Natural killer cell (primary cell): ENCODE results near the gene RTN4IP1. TPM values are rescaled to one million over a fixed set of nuclear protein-coding genes. Genes with fewer than 3 reads are reported as not detected.

Experiments used
- ATAC-seq, 3 donors: fragments of 150-1000 bp in 2 of 3; fragments of 200-7000 bp in 1 of 3; cut with Tn5 transposase; 1 replicate in 1 of 3; 2 replicates in 2 of 3; pipeline ENCODE4 v1.10.0; 2021; ENCODE audit warnings: mild to moderate bottlenecking in 2 of 3, moderate library complexity in 2 of 3
- DNase-seq, 2 donors: peaks; one replicate each; pipeline versions ENCODE4 v3.0.0 to v3.0.0-alpha.2; 2013 to 2021; ENCODE audit warnings: mixed read lengths in 1 of 2
- H3K27ac ChIP-seq: one replicate; pipeline ENCODE4 v1.5.1; 2013; ENCODE audit warnings: mild to moderate bottlenecking, low read length
- H3K27me3 ChIP-seq: one replicate; pipeline ENCODE4 v1.6.1; 2013; ENCODE audit warnings: low read length; ENCODE audit not compliant: control insufficient read depth, insufficient read depth
- H3K36me3 ChIP-seq: one replicate; pipeline ENCODE4 v1.6.1; 2013; ENCODE audit warnings: low read length; ENCODE audit not compliant: control insufficient read depth, insufficient read depth
- H3K4me1 ChIP-seq: one replicate; pipeline ENCODE4 v1.6.1; 2013; ENCODE audit warnings: low read length; ENCODE audit not compliant: control insufficient read depth, insufficient read depth
- H3K4me3 ChIP-seq: one replicate; pipeline ENCODE4 v1.5.1; 2013; ENCODE audit warnings: low read length
- H3K9me3 ChIP-seq: one replicate; pipeline ENCODE4 v1.6.1; 2013; ENCODE audit warnings: low read length; ENCODE audit not compliant: control insufficient read depth, insufficient read depth
- H3K27ac Mint-ChIP-seq, 2 donors: one replicate each; pipeline ENCODE4 v1.8.0; 2022; ENCODE audit warnings: mild to moderate bottlenecking in 2 of 2, mixed read lengths in 2 of 2, moderate library complexity in 1 of 2
- H3K27me3 Mint-ChIP-seq, 2 donors: one replicate each; pipeline ENCODE4 v1.8.0; 2022; ENCODE audit warnings: low read depth in 2 of 2, mixed read lengths in 2 of 2
- H3K36me3 Mint-ChIP-seq: one replicate; pipeline ENCODE4 v1.8.0; 2022; ENCODE audit warnings: mixed read lengths
- H3K4me1 Mint-ChIP-seq, 2 donors: one replicate each; pipeline ENCODE4 v1.8.0; 2022; ENCODE audit warnings: mixed read lengths in 2 of 2
- H3K4me3 Mint-ChIP-seq: one replicate; pipeline ENCODE4 v1.8.0; 2022; ENCODE audit warnings: mild to moderate bottlenecking, moderate library complexity, mixed read lengths
- H3K9me3 Mint-ChIP-seq, 2 donors: one replicate each; pipeline ENCODE4 v1.8.0; 2022; ENCODE audit warnings: mixed read lengths in 2 of 2
- CTCF ChIP-seq: fragments of 200-600 bp; IDR thresholded peaks from one replicate; pipeline ENCODE4 v1.8.0; 2022; ENCODE audit warnings: antibody characterized with exemption
- WGBS: methylation state at CpG from one replicate; pipeline ENCODE4 v1.1.7; 2013; ENCODE audit warnings: missing lambda C conversion rate; ENCODE audit not compliant: insufficient coverage; 5-methylcytosine and 5-hydroxymethylcytosine counted together
- intact Hi-C: fragments of 100-400 bp; cut with micrococcal nuclease; formaldehyde crosslinking; loops from one replicate; pipeline ENCODE4 v1.14.2; 2022
- total RNA-seq, 4 donors: library from RNA; stranded (reverse); fragments of 120-200 nt in 1 of 4; gene quantifications; one replicate each; pipeline versions ENCODE4 v1.2.3 to v1.2.4, GENCODE V29; 2013 to 2022

RTN4IP1 gene
- total RNA-seq, 3 donors from 2014 or later (not counting 1 experiment from before 2014, with no cell fraction given) = 2.9 to 5.5 (median 5.0) TPM

- no peaks in the 10 kb centered on the region for H3K9me3 Mint-ChIP-seq
- no peak overlapping the region for H3K4me3 Mint-ChIP-seq
- intact Hi-C loops = no loop called here
- no peak for ATAC-seq
- TF ChIP-seq CTCF = no peak
- H3K27me3 Mint-ChIP-seq = no peaks in the 10 kb centered on the region
- H3K27me3 ChIP-seq = no peaks in the 10 kb centered on the region
- no peak overlapping the region for H3K27ac ChIP-seq
- 96% methylated on average over 4 of the region's 4 CpGs for WGBS
- peaks cover 77% of the 10 kb centered on the region for H3K36me3 ChIP-seq
- no peaks in the 10 kb centered on the region for H3K9me3 ChIP-seq
- peaks cover 0 to 4% of the 10 kb centered on the region in 2 donors for H3K4me1 Mint-ChIP-seq
- no peaks in the 10 kb centered on the region for H3K4me1 ChIP-seq
- H3K4me3 ChIP-seq = no peak overlapping the region
- H3K36me3 Mint-ChIP-seq = peaks cover 18% of the 10 kb centered on the region
- no peak overlapping the region for H3K27ac Mint-ChIP-seq
- DNase-seq = no peak
Observed at GRCh38 chr6:106558364-106558763, 70.9 kb downstream of the RTN4IP1 start.

- Mint-ChIP-seq H3K4me1 (peaks cover 0 to 4% of the 10 kb centered on the region in 2 donors), H3K27ac (no peak overlapping the region), H3K36me3 (peaks cover 22% of the 10 kb centered on the region), H3K27me3 (no peaks in the 10 kb centered on the region), H3K4me3 (no peak overlapping the region), H3K9me3 (no peaks in the 10 kb centered on the region)
- intact Hi-C loops = no loop called here
- no peak for TF ChIP-seq CTCF
- ATAC-seq (no peak), DNase-seq (no peak)
- Histone ChIP-seq H3K9me3 (no peaks in the 10 kb centered on the region), H3K4me3 (no peak overlapping the region), H3K36me3 (peaks cover 77% of the 10 kb centered on the region), H3K27ac (no peak overlapping the region), H3K27me3 (no peaks in the 10 kb centered on the region), H3K4me1 (no peaks in the 10 kb centered on the region)
- WGBS = 93% methylated on average over 2 of the region's 2 CpGs
Observed at GRCh38 chr6:106557837-106558236, 71.5 kb downstream of the RTN4IP1 start.

- Mint-ChIP-seq H3K27me3 (no peaks in the 10 kb centered on the region), H3K4me3 (no peak overlapping the region), H3K36me3 (peaks cover 27% of the 10 kb centered on the region), H3K4me1 (peaks cover 0 to 4% of the 10 kb centered on the region in 2 donors), H3K9me3 (no peaks in the 10 kb centered on the region), H3K27ac (no peak overlapping the region)
- WGBS = 62% methylated on average over 3 of the region's 3 CpGs
- peak in 2 of 3 donors; percentile 60 for ATAC-seq
- no peak overlapping the region for H3K27ac ChIP-seq
- H3K36me3 ChIP-seq = peaks cover 71% of the 10 kb centered on the region
- no peaks in the 10 kb centered on the region for H3K9me3 ChIP-seq
- intact Hi-C loops = loop anchor here (1.0 kb wide), 1 partner anchor 111 kb away; no protein-coding TSS in a partner anchor
- no peaks in the 10 kb centered on the region for H3K4me1 ChIP-seq
- peak in 1 of 2 donors; percentile 66 for DNase-seq
- H3K27me3 ChIP-seq = no peaks in the 10 kb centered on the region
- peak; percentile 45 for TF ChIP-seq CTCF
- H3K4me3 ChIP-seq = no peak overlapping the region
Observed at GRCh38 chr6:106556368-106556960, 72.8 kb downstream of the RTN4IP1 start.

- Histone ChIP-seq H3K27ac (no peak overlapping the region), H3K27me3 (no peaks in the 10 kb centered on the region), H3K4me3 (no peak overlapping the region), H3K36me3 (peaks cover 70% of the 10 kb centered on the region), H3K4me1 (no peaks in the 10 kb centered on the region), H3K9me3 (no peaks in the 10 kb centered on the region)
- WGBS = 91% methylated on average over 4 of the region's 5 CpGs
- peaks cover 0 to 4% of the 10 kb centered on the region in 2 donors for H3K4me1 Mint-ChIP-seq
- TF ChIP-seq CTCF = no peak
- ATAC-seq (no peak), DNase-seq (no peak)
- H3K9me3 Mint-ChIP-seq = no peaks in the 10 kb centered on the region
- H3K4me3 Mint-ChIP-seq = no peak overlapping the region
- intact Hi-C loops = loop anchor here (1.0 kb wide), 1 partner anchor 110 kb away; no protein-coding TSS in a partner anchor
- H3K36me3 Mint-ChIP-seq = peaks cover 24% of the 10 kb centered on the region
- no peak overlapping the region for H3K27ac Mint-ChIP-seq
- H3K27me3 Mint-ChIP-seq = no peaks in the 10 kb centered on the region
Observed at GRCh38 chr6:106555767-106556166, 73.5 kb downstream of the RTN4IP1 start.
